Testis (tissue), 3 donors: ENCODE results near the gene C1orf50. TPM values are rescaled to one million over a fixed set of nuclear protein-coding genes. Genes with fewer than 3 reads are reported as not detected.

Source experiments
- DNase-seq: peaks from one replicate; pipeline ENCODE4 v3.0.0-alpha.2; 2019
- H3K27ac ChIP-seq, 2 donors: fragments of 200-600 bp; sonication (generic); one replicate each; pipeline ENCODE4 v1.5.1; 2019
- H3K27me3 ChIP-seq: fragments of 200-600 bp; sonication (generic); one replicate; pipeline ENCODE4 v1.5.1; 2019
- H3K36me3 ChIP-seq: fragments of 200-600 bp; sonication (generic); one replicate; pipeline ENCODE4 v1.5.1; 2017; ENCODE audit warnings: low read depth; ENCODE audit errors: missing control alignments
- H3K4me1 ChIP-seq: fragments of 200-600 bp; sonication (generic); one replicate; pipeline ENCODE4 v1.5.1; 2019
- H3K4me3 ChIP-seq, 2 donors: fragments of 200-600 bp; sonication (generic); one replicate each; pipeline ENCODE4 v1.5.1; 2017 to 2019
- H3K9me3 ChIP-seq: fragments of 200-600 bp; sonication (generic); one replicate; pipeline ENCODE4 v1.5.1; 2017
- POLR2A ChIP-seq: fragments of 450-650 bp; IDR thresholded peaks from one replicate; pipeline ENCODE4 v1.6.1; 2017; ENCODE audit warnings: antibody characterized with exemption, mild to moderate bottlenecking, moderate library complexity
- WGBS, 2 donors: methylation state at CpG; one replicate each; pipeline ENCODE4 v1.1.5; 2018; 5-methylcytosine and 5-hydroxymethylcytosine counted together
- intact Hi-C: fragments of 100-400 bp; cut with DNase I; formaldehyde crosslinking; loops from one replicate; pipeline ENCODE4 v1.15.1; 2023; ENCODE audit warnings: low total_unique reads
- polyA plus RNA-seq: library from polyadenylated mRNA; stranded (reverse); fragments of 350-450 nt; fragmentation: Illumina TruSeq; extraction: RNeasy Lipid Tissue Mini Kit (QIAGEN cat#74804); gene quantifications from one replicate; pipeline ENCODE4 v1.2.3, GENCODE V29; 2014; ENCODE audit warnings: low read depth, low replicate concordance; ENCODE audit not compliant: insufficient read depth
- total RNA-seq, 2 donors: library from RNA; depleted of rRNA; stranded (reverse); fragments of >200 nt; gene quantifications; one replicate each; pipeline ENCODE4 v1.2.3, GENCODE V29; 2016
- TF ChIP-seq, protein P1 (sequence below), 3 experiments: fragments of 450-650 bp in 2 of 3; fragments of 200-600 bp in 1 of 3; sonication (generic) in 1 of 3; IDR thresholded peaks; one replicate each; pipeline ENCODE4 v1.5.1; 2016 to 2019; ENCODE audit warnings: antibody characterized with exemption in 3 of 3, mild to moderate bottlenecking in 2 of 3, moderate library complexity in 1 of 3

C1orf50 gene
- total and polyA plus RNA-seq, 3 donors from 2014 or later = 9.4 to 21.8 (median 10.2) TPM

DNA sequence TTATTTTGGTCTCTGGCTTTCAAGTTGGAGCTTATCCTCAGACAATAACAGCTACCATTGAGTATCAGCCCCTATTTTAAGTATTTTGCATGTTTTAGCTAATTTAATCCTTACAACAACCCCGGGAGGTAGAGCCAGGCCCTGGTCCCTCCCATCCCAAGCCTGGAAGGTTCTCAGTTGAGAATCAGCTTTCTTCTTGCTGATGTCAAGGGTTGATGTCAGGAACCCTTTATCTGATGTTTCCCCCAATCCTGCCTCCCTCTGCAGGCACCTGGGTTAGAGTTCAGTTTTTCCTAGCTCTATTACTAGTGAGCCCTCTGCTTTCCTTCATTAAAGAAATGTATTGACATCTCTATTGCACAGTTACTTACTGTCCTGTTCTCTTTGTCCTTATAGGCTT is 53.8 kb downstream of the C1orf50 start:
- TF ChIP-seq POLR2A = no peak
- TF ChIP-seq, protein P1, sequence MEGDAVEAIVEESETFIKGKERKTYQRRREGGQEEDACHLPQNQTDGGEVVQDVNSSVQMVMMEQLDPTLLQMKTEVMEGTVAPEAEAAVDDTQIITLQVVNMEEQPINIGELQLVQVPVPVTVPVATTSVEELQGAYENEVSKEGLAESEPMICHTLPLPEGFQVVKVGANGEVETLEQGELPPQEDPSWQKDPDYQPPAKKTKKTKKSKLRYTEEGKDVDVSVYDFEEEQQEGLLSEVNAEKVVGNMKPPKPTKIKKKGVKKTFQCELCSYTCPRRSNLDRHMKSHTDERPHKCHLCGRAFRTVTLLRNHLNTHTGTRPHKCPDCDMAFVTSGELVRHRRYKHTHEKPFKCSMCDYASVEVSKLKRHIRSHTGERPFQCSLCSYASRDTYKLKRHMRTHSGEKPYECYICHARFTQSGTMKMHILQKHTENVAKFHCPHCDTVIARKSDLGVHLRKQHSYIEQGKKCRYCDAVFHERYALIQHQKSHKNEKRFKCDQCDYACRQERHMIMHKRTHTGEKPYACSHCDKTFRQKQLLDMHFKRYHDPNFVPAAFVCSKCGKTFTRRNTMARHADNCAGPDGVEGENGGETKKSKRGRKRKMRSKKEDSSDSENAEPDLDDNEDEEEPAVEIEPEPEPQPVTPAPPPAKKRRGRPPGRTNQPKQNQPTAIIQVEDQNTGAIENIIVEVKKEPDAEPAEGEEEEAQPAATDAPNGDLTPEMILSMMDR (IDR thresholded peaks at IDR 0.05) = no peak
- DNase-seq = no peak
- WGBS, 2 donors = 77 to 91% methylated on average over 1 of the region's 1 CpG
- Histone ChIP-seq H3K27ac (no peak overlapping the region), H3K9me3 (no peaks in the 10 kb centered on the region), H3K36me3 (no peaks in the 10 kb centered on the region), H3K4me3 (no peak overlapping the region), H3K27me3 (no peaks in the 10 kb centered on the region), H3K4me1 (peaks cover 8% of the 10 kb centered on the region)
- intact Hi-C loops = no loop called here

DNA sequence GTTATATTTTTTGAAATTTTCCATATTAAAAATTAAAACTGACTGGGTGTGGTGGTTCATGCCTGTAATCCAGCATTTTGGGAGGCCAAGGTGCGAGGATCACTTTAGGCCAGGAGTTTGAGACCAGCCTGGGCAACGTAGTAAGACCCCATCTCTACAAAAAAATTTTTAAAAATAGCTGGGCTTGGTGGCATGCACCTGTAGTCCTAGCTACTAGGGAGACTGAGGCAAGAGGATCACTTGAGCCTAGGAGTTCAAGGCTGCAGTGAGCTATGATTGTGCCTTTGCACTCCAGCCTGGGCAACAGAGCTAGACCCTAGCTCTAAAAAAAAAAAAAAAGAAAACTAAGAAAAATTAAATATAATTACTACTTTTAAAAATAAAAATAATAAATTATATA is 54.6 kb downstream of the C1orf50 start:
- intact Hi-C loops = no loop called here
- 91 to 97% methylated on average over 2 of the region's 2 CpGs for WGBS, 2 donors

DNA sequence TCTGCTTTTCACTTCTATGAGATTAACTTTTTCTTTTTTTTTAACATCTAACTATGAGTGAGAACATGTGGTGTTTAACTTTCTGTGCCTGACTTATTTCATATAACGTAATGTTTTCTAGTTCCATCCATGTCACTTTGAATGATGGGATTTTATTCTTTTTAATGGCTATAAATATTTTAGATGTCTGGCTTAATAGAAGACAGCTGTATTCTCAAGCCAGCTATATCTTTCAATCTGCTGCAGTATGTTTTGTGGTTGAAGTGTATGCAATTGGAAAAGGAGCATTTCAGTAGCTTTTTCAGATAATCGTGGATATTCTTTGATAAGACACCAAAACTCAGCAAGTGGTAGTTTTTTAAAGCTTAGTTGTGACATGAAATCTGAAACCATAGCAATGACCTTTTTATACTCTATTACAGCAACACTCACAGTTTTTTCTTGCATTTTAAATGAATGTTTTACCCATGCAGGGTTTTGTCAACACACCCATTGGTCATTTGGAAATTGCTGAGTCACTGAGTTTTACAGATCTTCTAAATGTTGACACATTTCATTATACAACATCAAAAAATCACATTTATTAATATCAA is 55.8 kb downstream of the C1orf50 start:
- Histone ChIP-seq H3K36me3 (no peaks in the 10 kb centered on the region), H3K27ac (no peak overlapping the region), H3K9me3 (no peaks in the 10 kb centered on the region), H3K4me1 (no peaks in the 10 kb centered on the region), H3K27me3 (no peaks in the 10 kb centered on the region), H3K4me3 (no peak overlapping the region)
- DNase-seq = no peak
- 63 to 72% methylated on average over 2 of the region's 2 CpGs for WGBS, 2 donors
- TF ChIP-seq, protein P1 (IDR thresholded peaks at IDR 0.05) = no peak
- no peak for TF ChIP-seq POLR2A
- intact Hi-C loops = no loop called here

More for the DNA sequence above, 54.6 kb downstream of the C1orf50 start:
- Histone ChIP-seq H3K4me3 (no peak overlapping the region), H3K9me3 (no peaks in the 10 kb centered on the region), H3K27ac (no peak overlapping the region), H3K36me3 (no peaks in the 10 kb centered on the region), H3K4me1 (no peaks in the 10 kb centered on the region), H3K27me3 (no peaks in the 10 kb centered on the region)
- no peak for DNase-seq
- TF ChIP-seq POLR2A = no peak
- TF ChIP-seq, protein P1 (IDR thresholded peaks at IDR 0.05) = no peak

DNA sequence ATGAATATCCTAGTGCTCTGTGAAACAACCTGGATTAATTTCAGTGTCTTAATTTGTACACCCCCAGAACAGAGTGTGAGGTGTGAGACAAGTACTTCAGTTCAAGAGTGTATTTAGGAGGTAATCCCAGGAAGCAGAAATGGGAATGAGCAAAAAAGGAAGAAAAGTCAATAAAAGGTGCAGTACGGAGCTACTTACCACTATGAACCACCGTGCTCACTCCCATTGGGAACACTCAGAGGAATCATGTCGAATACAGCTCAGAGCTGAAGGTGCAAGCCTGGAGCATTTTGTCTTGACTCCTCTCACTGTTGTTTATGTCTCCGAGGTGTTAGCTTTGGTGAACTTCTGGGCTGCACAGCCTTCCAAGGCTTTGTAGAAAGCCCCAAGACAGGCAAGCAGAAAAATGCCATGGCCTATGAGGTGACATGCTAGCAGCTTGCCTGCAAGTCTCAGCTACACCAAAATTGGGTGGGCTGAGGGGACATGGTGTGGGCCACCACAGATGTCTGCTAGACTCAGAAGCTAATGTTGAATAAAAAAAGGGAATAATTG is 57.5 kb downstream of the C1orf50 start:
- WGBS, 2 donors = 75 to 81% methylated on average over 4 of the region's 4 CpGs

More for the DNA sequence above, 57.5 kb downstream of the C1orf50 start:
- intact Hi-C loops = no loop called here
- no peak for DNase-seq
- Histone ChIP-seq H3K4me3 (no peak overlapping the region), H3K9me3 (no peaks in the 10 kb centered on the region), H3K4me1 (no peaks in the 10 kb centered on the region), H3K27me3 (no peaks in the 10 kb centered on the region), H3K36me3 (no peaks in the 10 kb centered on the region), H3K27ac (no peak overlapping the region)
- TF ChIP-seq POLR2A = no peak
- TF ChIP-seq, protein P1 (IDR thresholded peaks at IDR 0.05) = no peak
